Heart right ventricle (tissue), 16 donors: ENCODE data around the gene CAMSAP1. TPM values are rescaled to one million over a fixed set of nuclear protein-coding genes. Genes with fewer than 3 reads are reported as not detected.

Source experiments
- ATAC-seq, 8 donors: fragments of 200-7000 bp; cut with Tn5 transposase; one replicate each; pipeline ENCODE4 v1.9.1; 2020; ENCODE audit warnings: mild to moderate bottlenecking in 8 of 8, moderate library complexity in 8 of 8, moderate number of reproducible peaks in 1 of 8
- DNase-seq, 2 donors: peaks; one replicate each; pipeline ENCODE4 v3.0.0-alpha.2; 2020
- H3K27ac ChIP-seq, 10 donors: fragments of 200-600 bp; sonication (generic) in 2 of 10; one replicate each; pipeline versions ENCODE4 v1.5.0 to v1.8.0; 2020 to 2022; ENCODE audit warnings: mild to moderate bottlenecking in 3 of 10
- H3K27me3 ChIP-seq, 7 donors: fragments of 200-600 bp; one replicate each; pipeline ENCODE4 v1.8.0; 2021 to 2022; ENCODE audit warnings: mild to moderate bottlenecking in 2 of 7
- H3K36me3 ChIP-seq, 9 donors: fragments of 200-600 bp; sonication (generic) in 1 of 9; one replicate each; pipeline versions ENCODE4 v1.5.0 to v1.8.0; 2020 to 2022; ENCODE audit warnings: mild to moderate bottlenecking in 2 of 9
- H3K4me1 ChIP-seq, 9 donors: fragments of 200-600 bp; sonication (generic) in 1 of 9; one replicate each; pipeline versions ENCODE4 v1.5.0 to v1.8.0; 2020 to 2022; ENCODE audit warnings: mild to moderate bottlenecking in 4 of 9
- H3K4me3 ChIP-seq, 10 donors: fragments of 200-600 bp; sonication (generic) in 2 of 10; one replicate each; pipeline versions ENCODE4 v1.5.0 to v1.8.0; 2020 to 2022; ENCODE audit warnings: mild to moderate bottlenecking in 7 of 10, moderate library complexity in 2 of 10
- H3K9me3 ChIP-seq, 11 donors: fragments of 200-600 bp in 10 of 11; sonication (generic) in 2 of 11; one replicate each; pipeline versions ENCODE4 v1.5.0 to v1.8.0; 2013 to 2022; ENCODE audit warnings: mild to moderate bottlenecking in 2 of 11, control low read depth in 1 of 11, moderate library complexity in 1 of 11
- WGBS, 2 donors: extraction: QIAGEN DNeasy Blood & Tissue Kit; methylation state at CpG; one replicate each; pipeline ENCODE4 v1.1.7; 2013; ENCODE audit warnings: inconsistent platforms in 1 of 2; 5-methylcytosine and 5-hydroxymethylcytosine counted together
- intact Hi-C, 10 donors: fragments of 100-400 bp; cut with DNase I; formaldehyde crosslinking; loops; one replicate each; pipeline versions ENCODE4 v1.11.1 to v1.14.2; 2022
- polyA plus RNA-seq, 2 donors: library from polyadenylated mRNA; stranded (reverse); fragments of 200-250 nt; gene quantifications; one replicate each; pipeline ENCODE4 v1.2.3, GENCODE V29; 2013
- total RNA-seq, 10 donors: library from RNA; stranded (reverse); fragmentation: NEBNext Ultra II Directional in 3 of 10; extraction: Animal tissue kit (Norgen Biotek cat#: 25700) in 3 of 10; gene quantifications; one replicate each; pipeline versions ENCODE4 v1.2.1 to v1.2.4, GENCODE V29; 2021 to 2023
- TF ChIP-seq, protein P1 (sequence below), 9 donors: fragments of 200-600 bp; sonication (generic) in 2 of 9; IDR thresholded peaks; one replicate each; pipeline versions ENCODE4 v1.5.0 to v1.8.0; 2021 to 2022; ENCODE audit warnings: antibody characterized with exemption in 9 of 9, mild to moderate bottlenecking in 5 of 9, moderate library complexity in 1 of 9
- donor health status: Arrhythmogenic right ventricular cardiomyopathy.
- donor health status: ischemic (EF 13 %, LVEDD 7.1; RV severe dilation, severe dysfunction).
- donor health status: healthy with polysubstance abuse.
- donor health status: DM: no; HTN: yes; CAD: no.
- donor health status: DM: no; HTN: no; CAD: no.
- donor health status: ischemic (EF 25% LVEDD 6.9; RV normal size, moderate dysfunction).
- donor health status: ischemic (EF 25% LVEDD 5.7; RV mildly dilated, moderate dysfunction).
- donor health status: healthy.
- donor health status: DM: yes; HTN: yes; CAD: no.
- donor health status: Ischemic cardiomyopathy.
- donor health status: ischemic (EF 35%, LVEDD 5.7; RV mildly dilated, moderate dysfunction).
- donor health status: nonischemic (EF 11% LVEDD 7.7; RV severe dilation, severe dysfunction).
- donor health status: DM: yes; HTN: yes; CAD: no.
- donor health status: PGD.
- donor health status: ischemic (EF 29% LVEDD 5.4; RV normal size, mild dysfunction).
- donor health status: nonischemic (EF 23%, LVEDD 6.1; RV moderate dilation, normal function).

The CAMSAP1 gene
- total and polyA plus RNA-seq, 12 donors, result 6.7 to 25.0 (median 19.4) TPM

DNA sequence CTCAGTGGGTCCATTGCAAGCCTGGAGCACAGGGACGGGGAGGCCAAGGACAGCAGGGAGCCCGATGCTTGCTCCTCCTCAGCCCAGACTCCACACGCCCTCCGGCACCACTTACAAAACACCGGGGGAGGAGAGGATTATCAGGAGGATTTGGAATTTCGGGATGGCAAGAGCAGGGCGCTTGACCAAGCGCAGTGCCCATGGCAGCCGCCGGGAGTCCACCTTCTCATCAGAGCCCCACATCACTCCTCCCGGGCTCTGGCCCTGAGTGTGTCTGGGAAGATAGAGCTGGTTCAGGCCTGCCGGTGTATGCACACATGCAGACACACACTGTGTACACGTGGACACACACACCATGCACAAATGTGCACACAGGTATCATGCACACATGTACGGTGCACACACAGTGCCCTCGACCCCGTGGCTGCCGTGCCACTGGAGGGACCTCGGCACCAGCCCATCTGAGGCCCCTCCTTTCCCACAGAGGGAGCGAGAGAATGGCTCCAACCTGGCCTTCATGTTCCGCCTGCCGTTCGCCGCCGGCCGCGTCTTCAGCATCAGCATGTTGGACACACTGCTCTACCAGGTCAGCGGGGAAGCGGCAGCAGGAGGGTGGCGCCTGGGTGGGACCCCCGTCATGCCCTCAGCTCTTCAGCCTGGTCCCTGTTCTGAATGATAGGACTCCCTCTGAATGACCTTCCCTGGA lies 123.7 kb downstream of the CAMSAP1 start:
- no peak for DNase-seq
- ATAC-seq, result no peak
- no peaks in the 10 kb centered on the region for H3K4me1 ChIP-seq
- peaks cover 0 to 9% (median 0%) of the 10 kb centered on the region in 7 donors for H3K27me3 ChIP-seq
- 85 to 87% methylated on average over 30 of the region's 30 CpGs for WGBS, 2 donors
- H3K4me3 ChIP-seq, result no peak overlapping the region
- TF ChIP-seq, protein P1, sequence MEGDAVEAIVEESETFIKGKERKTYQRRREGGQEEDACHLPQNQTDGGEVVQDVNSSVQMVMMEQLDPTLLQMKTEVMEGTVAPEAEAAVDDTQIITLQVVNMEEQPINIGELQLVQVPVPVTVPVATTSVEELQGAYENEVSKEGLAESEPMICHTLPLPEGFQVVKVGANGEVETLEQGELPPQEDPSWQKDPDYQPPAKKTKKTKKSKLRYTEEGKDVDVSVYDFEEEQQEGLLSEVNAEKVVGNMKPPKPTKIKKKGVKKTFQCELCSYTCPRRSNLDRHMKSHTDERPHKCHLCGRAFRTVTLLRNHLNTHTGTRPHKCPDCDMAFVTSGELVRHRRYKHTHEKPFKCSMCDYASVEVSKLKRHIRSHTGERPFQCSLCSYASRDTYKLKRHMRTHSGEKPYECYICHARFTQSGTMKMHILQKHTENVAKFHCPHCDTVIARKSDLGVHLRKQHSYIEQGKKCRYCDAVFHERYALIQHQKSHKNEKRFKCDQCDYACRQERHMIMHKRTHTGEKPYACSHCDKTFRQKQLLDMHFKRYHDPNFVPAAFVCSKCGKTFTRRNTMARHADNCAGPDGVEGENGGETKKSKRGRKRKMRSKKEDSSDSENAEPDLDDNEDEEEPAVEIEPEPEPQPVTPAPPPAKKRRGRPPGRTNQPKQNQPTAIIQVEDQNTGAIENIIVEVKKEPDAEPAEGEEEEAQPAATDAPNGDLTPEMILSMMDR (IDR thresholded peaks at IDR 0.05), result no peak
- no peaks in the 10 kb centered on the region for H3K36me3 ChIP-seq
- H3K27ac ChIP-seq, result no peak overlapping the region
- intact Hi-C loops, result no loop called here
- no peaks in the 10 kb centered on the region for H3K9me3 ChIP-seq

DNA sequence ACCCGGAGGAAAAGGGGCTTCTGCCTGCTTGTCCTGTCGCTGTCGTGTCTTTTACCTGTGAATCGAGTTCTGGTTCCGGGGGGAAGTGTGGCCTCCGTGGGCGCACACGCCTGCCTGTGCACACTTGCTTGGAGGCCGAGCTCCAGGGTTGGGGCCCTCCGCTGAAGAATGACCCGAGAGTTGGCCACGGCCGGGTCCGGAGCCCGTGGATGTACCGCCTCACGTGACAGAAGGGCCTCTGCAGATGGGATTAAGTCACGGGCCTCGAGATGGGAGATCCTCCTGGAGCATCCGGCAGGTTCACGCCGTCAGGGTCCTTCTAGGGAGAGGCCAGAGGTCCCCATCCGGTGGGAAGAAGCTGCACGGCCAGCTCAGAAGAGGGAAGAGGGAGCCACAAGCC lies 124.4 kb downstream of the CAMSAP1 start:
- peaks cover 0 to 5% (median 0%) of the 10 kb centered on the region in 7 donors for H3K27me3 ChIP-seq

DNA sequence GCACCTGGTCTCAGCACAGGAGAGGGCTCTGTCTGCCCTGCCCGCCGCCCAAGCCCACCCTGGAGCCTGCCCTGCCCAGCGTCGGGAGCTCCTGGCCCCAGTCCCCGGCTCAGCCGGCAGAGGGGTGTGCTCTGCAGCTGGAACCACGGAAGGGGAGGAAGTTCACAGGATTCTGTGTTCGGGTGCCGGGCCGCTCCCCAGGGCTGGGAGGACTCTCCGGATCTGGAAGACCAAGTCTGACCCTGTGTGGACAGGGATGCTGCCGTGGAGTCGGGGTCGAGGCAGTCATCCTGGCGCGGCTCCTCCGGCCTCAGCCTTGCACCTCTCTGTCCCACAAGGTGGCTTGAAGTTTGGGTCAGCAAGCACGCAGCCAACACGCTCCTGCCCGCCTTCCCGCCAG lies 126.7 kb downstream of the CAMSAP1 start:
- intact Hi-C loops, result no loop called here
- ATAC-seq (no peak), DNase-seq (no peak)
- no peak overlapping the region for H3K27ac ChIP-seq
- H3K27me3 ChIP-seq, result peaks cover 0 to 5% (median 0%) of the 10 kb centered on the region in 7 donors
- 83 to 84% methylated on average over 21 of the region's 21 CpGs for WGBS, 2 donors
- no peak overlapping the region for H3K4me3 ChIP-seq
- TF ChIP-seq, protein P1 (IDR thresholded peaks at IDR 0.05), result no peak
- H3K4me1 ChIP-seq, result no peaks in the 10 kb centered on the region
- H3K9me3 ChIP-seq, result no peaks in the 10 kb centered on the region
- no peaks in the 10 kb centered on the region for H3K36me3 ChIP-seq

More for the DNA sequence above, 124.4 kb downstream of the CAMSAP1 start:
- Histone ChIP-seq H3K4me1 (no peaks in the 10 kb centered on the region), H3K9me3 (no peaks in the 10 kb centered on the region), H3K36me3 (no peaks in the 10 kb centered on the region), H3K27ac (no peak overlapping the region), H3K4me3 (no peak overlapping the region)
- 89 to 92% methylated on average over 24 of the region's 24 CpGs for WGBS, 2 donors
- TF ChIP-seq, protein P1 (IDR thresholded peaks at IDR 0.05), result no peak
- ATAC-seq, result no peak
- no peak for DNase-seq
- intact Hi-C loops, result no loop called here

DNA sequence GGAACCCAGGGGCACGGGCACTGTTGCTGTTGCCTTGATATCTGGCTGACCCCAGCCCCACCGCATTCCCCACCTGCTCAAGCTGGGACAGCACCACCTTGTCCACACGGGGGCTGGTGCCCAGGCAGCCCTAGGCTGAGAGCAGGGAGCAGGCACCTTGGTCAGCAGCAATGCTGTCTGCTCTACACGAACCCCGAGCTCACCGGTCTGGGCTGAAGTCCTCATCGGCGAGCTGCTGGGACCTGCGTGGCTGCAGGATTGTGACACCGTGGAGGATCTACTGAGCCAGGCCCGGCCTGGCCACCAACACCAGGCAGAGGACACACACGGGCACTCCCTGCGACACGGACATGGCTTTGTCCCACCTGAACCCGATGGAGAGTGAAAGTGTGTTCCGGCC lies 127.3 kb downstream of the CAMSAP1 start:
- peak in 1 of 8 donors; percentile 12 for ATAC-seq
- 89 to 90% methylated on average over 16 of the region's 16 CpGs for WGBS, 2 donors
- Histone ChIP-seq H3K4me1 (no peaks in the 10 kb centered on the region), H3K36me3 (no peaks in the 10 kb centered on the region), H3K4me3 (no peak overlapping the region), H3K27ac (no peak overlapping the region), H3K9me3 (no peaks in the 10 kb centered on the region), H3K27me3 (peaks cover 0 to 5% (median 0%) of the 10 kb centered on the region in 7 donors)
- intact Hi-C loops, result no loop called here
- TF ChIP-seq, protein P1 (IDR thresholded peaks at IDR 0.05), result no peak
- DNase-seq, result no peak
